ENCODE measurements around the gene MXRA7. TPM values are rescaled to one million over a fixed set of nuclear protein-coding genes. Genes with fewer than 3 reads are reported as not detected.
"Not testable (repeated sequence)": the region's sequence is repeated elsewhere in the genome, so short reads cannot be mapped to it uniquely, and the experiment has no call there.

Gene MXRA7
- total and polyA plus RNA-seq, 2 donors (not counting 1 experiment from before 2014, with no cell fraction given) = 5.5 to 16.1 TPM

DNA sequence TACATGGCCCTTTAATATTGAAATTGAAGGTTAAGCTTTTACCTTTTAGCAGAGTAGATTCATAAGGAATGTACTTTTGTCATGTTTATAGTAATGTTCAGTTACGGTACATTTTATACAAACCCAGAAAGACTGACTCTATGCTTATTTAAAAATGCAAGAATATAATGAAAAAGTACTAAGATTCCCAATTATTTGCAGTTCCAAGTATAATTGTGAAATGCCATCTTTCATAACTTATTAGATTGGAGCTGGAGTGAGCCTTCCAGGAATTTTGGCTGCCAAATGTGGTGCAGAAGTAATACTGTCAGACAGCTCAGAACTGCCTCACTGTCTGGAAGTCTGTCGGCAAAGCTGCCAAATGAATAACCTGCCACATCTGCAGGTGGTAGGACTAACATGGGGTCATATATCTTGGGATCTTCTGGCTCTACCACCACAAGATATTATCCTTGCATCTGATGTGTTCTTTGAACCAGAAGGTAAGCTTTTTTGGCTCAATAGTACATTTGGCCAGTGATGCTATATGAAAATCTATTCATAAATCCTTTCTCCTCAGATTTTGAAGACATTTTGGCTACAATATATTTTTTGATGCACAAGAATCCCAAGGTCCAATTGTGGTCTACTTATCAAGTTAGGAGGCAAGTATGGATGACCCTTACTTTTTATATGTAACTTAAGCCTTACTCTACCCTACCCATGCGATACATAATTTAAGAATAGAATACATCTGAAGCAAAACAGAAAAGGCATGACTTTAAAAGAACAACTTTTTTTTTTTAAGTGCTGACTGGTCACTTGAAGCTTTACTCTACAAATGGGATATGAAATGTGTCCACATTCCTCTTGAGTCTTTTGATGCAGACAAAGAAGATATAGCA is 22.2 kb upstream of the MXRA7 start:
- Histone ChIP-seq H3K9me3 (ENCODE audit: control extremely low read depth in 1 of 3, control insufficient read depth in 2 of 3, insufficient read depth in 1 of 3, low read length in 2 of 3) (no peaks in the 10 kb centered on the region), H3K36me3 (replicated peaks in 1 of 2; ENCODE audit: control extremely low read depth in 1 of 2, control insufficient read depth in 1 of 2, extremely low read depth in 1 of 2, insufficient read depth in 2 of 2, low read length in 1 of 2) (peaks cover 0 to 58% of the 10 kb centered on the region in 2 experiments), H3K9ac (ENCODE audit: low read length) (no peak overlapping the region), H3K27me3 (replicated peaks in 1 of 4; ENCODE audit: control extremely low read depth in 1 of 4, control insufficient read depth in 3 of 4, insufficient read depth in 4 of 4, low read length in 3 of 4) (no peaks in the 10 kb centered on the region), H3K4me1 (ENCODE audit: control insufficient read depth in 2 of 2, insufficient read depth in 2 of 2, low read length in 2 of 2) (peaks cover 44 to 58% of the 10 kb centered on the region in 2 donors), H3K4me2 (replicated peaks; ENCODE audit: low read depth, low read length, poor library complexity, severe bottlenecking) (no peak overlapping the region), H4K20me1 (ENCODE audit: control insufficient read depth, insufficient read depth, low read length, poor library complexity, severe bottlenecking) (peaks cover 14% of the 10 kb centered on the region), H3K79me2 (ENCODE audit: control insufficient read depth, insufficient read depth, low read length) (peaks cover 77% of the 10 kb centered on the region), H3K4me3 (ENCODE audit: control extremely low read depth in 1 of 5, extremely low read depth in 1 of 5, insufficient read depth in 1 of 5, low read depth in 2 of 5, low read length in 4 of 5) (no peak overlapping the region), H3K27ac (ENCODE audit: low read length in 2 of 2) (no peak overlapping the region), H2AFZ (ENCODE audit: insufficient read depth, low read depth, low read length, poor library complexity, severe bottlenecking) (no peak overlapping the region)
- intact Hi-C loops (cut with micrococcal nuclease) = no loop called here
- POLR2A ChIA-PET = interaction anchor here (0.5 kb wide), 1 partner anchor 205 kb away, joined by 4 read pairs; no protein-coding TSS in a partner anchor
- H3K27ac Mint-ChIP-seq = no peak overlapping the region
- no peaks in the 10 kb centered on the region for H3K9me3 Mint-ChIP-seq (ENCODE audit: insufficient read depth)
- peak; percentile 18 for DNase-seq
- ATAC-seq (ENCODE audit: low read depth) = no peak
- no peaks in the 10 kb centered on the region for H3K27me3 Mint-ChIP-seq
- peaks cover 62% of the 10 kb centered on the region for H3K4me1 Mint-ChIP-seq
- no peak overlapping the region for H3K4me3 Mint-ChIP-seq
- CTCF ChIA-PET = no interaction called here
- WGBS (ENCODE audit: insufficient coverage) = 100% methylated on average over 1 of the region's 3 CpGs
- TF ChIP-seq, protein P1, sequence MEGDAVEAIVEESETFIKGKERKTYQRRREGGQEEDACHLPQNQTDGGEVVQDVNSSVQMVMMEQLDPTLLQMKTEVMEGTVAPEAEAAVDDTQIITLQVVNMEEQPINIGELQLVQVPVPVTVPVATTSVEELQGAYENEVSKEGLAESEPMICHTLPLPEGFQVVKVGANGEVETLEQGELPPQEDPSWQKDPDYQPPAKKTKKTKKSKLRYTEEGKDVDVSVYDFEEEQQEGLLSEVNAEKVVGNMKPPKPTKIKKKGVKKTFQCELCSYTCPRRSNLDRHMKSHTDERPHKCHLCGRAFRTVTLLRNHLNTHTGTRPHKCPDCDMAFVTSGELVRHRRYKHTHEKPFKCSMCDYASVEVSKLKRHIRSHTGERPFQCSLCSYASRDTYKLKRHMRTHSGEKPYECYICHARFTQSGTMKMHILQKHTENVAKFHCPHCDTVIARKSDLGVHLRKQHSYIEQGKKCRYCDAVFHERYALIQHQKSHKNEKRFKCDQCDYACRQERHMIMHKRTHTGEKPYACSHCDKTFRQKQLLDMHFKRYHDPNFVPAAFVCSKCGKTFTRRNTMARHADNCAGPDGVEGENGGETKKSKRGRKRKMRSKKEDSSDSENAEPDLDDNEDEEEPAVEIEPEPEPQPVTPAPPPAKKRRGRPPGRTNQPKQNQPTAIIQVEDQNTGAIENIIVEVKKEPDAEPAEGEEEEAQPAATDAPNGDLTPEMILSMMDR (IDR thresholded peaks at IDR 0.05) = no peak
- TF ChIP-seq EZH2 (IDR thresholded peaks at IDR 0.05; ENCODE audit: borderline replicate concordance, insufficient read depth, low read depth, low read length, poor library complexity, severe bottlenecking) = no peak

GRCh38 chr17:76731800-76732733 is 21.3 kb upstream of the MXRA7 start:
- H3K4me3 ChIP-seq (ENCODE audit: control extremely low read depth in 1 of 5, extremely low read depth in 1 of 5, insufficient read depth in 1 of 5, low read depth in 2 of 5, low read length in 4 of 5); H2AFZ ChIP-seq (ENCODE audit: insufficient read depth, low read depth, low read length, poor library complexity, severe bottlenecking); POLR2A ChIA-PET; intact Hi-C loops (cut with micrococcal nuclease); H3K9ac ChIP-seq (ENCODE audit: low read length); H3K27me3 Mint-ChIP-seq; ATAC-seq (ENCODE audit: low read depth); H3K27me3 ChIP-seq (replicated peaks in 1 of 4; ENCODE audit: control extremely low read depth in 1 of 4, control insufficient read depth in 3 of 4, insufficient read depth in 4 of 4, low read length in 3 of 4); DNase-seq; H3K4me3 Mint-ChIP-seq; H3K9me3 Mint-ChIP-seq (ENCODE audit: insufficient read depth); CTCF ChIA-PET; H3K9me3 ChIP-seq (ENCODE audit: control extremely low read depth in 1 of 3, control insufficient read depth in 2 of 3, insufficient read depth in 1 of 3, low read length in 2 of 3); H3K4me2 ChIP-seq (replicated peaks; ENCODE audit: low read depth, low read length, poor library complexity, severe bottlenecking): not testable (repeated sequence)
- Histone ChIP-seq H3K4me1 (ENCODE audit: control insufficient read depth in 2 of 2, insufficient read depth in 2 of 2, low read length in 2 of 2) (peaks cover 52 to 67% of the 10 kb centered on the region in 2 donors), H3K79me2 (ENCODE audit: control insufficient read depth, insufficient read depth, low read length) (peaks cover 86% of the 10 kb centered on the region), H3K27ac (ENCODE audit: low read length in 2 of 2) (peak overlapping the region in 1 of 2 donors; percentile 62), H4K20me1 (ENCODE audit: control insufficient read depth, insufficient read depth, low read length, poor library complexity, severe bottlenecking) (peaks cover 14% of the 10 kb centered on the region), H3K36me3 (replicated peaks in 1 of 2; ENCODE audit: control extremely low read depth in 1 of 2, control insufficient read depth in 1 of 2, extremely low read depth in 1 of 2, insufficient read depth in 2 of 2, low read length in 1 of 2) (peaks cover 0 to 58% of the 10 kb centered on the region in 2 experiments)
- peaks cover 71% of the 10 kb centered on the region for H3K4me1 Mint-ChIP-seq
- peak overlapping the region; percentile 6 for H3K27ac Mint-ChIP-seq
- 85% methylated on average over 8 of the region's 13 CpGs for WGBS (ENCODE audit: insufficient coverage)

Data from B cell (primary cell).